H1 (cell line): ENCODE data around the gene ENAH. TPM values are rescaled to one million over a fixed set of nuclear protein-coding genes. Genes with fewer than 3 reads are reported as not detected.

ENCODE experiments used
- CHD7 ChIP-seq: fragments of 300-600 bp; sonication (generic); IDR thresholded peaks from 2 replicates; pipeline ENCODE4 v1.7.1; 2012; ENCODE audit warnings: low read length, moderate library complexity, mild to moderate bottlenecking, inconsistent platforms; ENCODE audit not compliant: insufficient replicate concordance
- GABPA ChIP-seq: IDR thresholded peaks from 2 replicates; pipeline ENCODE4 v1.6.1; 2011; ENCODE audit warnings: mild to moderate bottlenecking, low read length, moderate library complexity, borderline replicate concordance; ENCODE audit not compliant: insufficient read depth
- HDAC2 ChIP-seq, 2 experiments: fragments of 300-600 bp in 1 of 2; sonication (generic) in 1 of 2; IDR thresholded peaks; 2 replicates each; pipeline ENCODE4 v1.6.1; 2011 to 2012; ENCODE audit warnings: low read depth in 2 of 2, low read length in 2 of 2, mild to moderate bottlenecking in 2 of 2, moderate library complexity in 2 of 2, borderline replicate concordance in 1 of 2, inconsistent platforms in 1 of 2
- SIRT6 ChIP-seq: IDR thresholded peaks from one replicate; pipeline ENCODE4 v1.7.1; 2012; ENCODE audit warnings: low read length, inconsistent platforms
- SP4 ChIP-seq: IDR thresholded peaks from 2 replicates; pipeline ENCODE4 v1.6.1; 2012; ENCODE audit warnings: low read length, inconsistent platforms
- polyA plus RNA-seq, 7 experiments: library from polyadenylated mRNA; depleted of rRNA in 3 of 7; stranded (reverse) in 5 of 7; unstranded in 2 of 7; fragments of >200 nt in 5 of 7; fragments of 200-250 nt in 2 of 7; gene quantifications; 1 replicate in 5 of 7; 2 replicates in 1 of 7; 4 replicates in 1 of 7; pipeline versions ENCODE4 v1.2.1 to v1.2.3, GENCODE V29; 2011 to 2013; ENCODE audit warnings: missing spikeins in 2 of 7, mixed read lengths in 2 of 7
- total RNA-seq: library from RNA; stranded (reverse); fragmentation: NEBNext Ultra II Directional; extraction: Animal tissue kit (Norgen Biotek cat#: 25700); gene quantifications from 2 replicates; pipeline ENCODE4 v1.2.1, GENCODE V29; 2021

Gene ENAH
- total and polyA plus RNA-seq, 2 of the 8 experiments (the other 6 are each of a cell fraction or from before 2014, with no cell fraction given) = 39.1 to 335 TPM

- TF ChIP-seq CHD7 (no peak), HDAC2 (IDR thresholded peaks at IDR 0.05; ENCODE audit: borderline replicate concordance in 1 of 2, low read depth in 2 of 2, low read length in 2 of 2) (no peak), GABPA (no peak), SP4 (no peak), SIRT6 (no peak)
Observed at GRCh38 chr1:225526878-225527277, 126.0 kb downstream of the ENAH start (continued).
